ACHN (cell line): ENCODE results near the gene AGAP1.

ENCODE experiments used
- DNase-seq: peaks from one replicate; pipeline ENCODE4 v3.0.0-alpha.2; 2015
- in situ Hi-C: cut with HindIII; loops from 2 replicates; pipeline ENCODE4 v1.10.0; 2017; ENCODE audit warnings: low sequenced_read_pairs, low pct_ligation_motif_present, low pct_unique_long_range_greater_than_20kb

The AGAP1 gene

DNA sequence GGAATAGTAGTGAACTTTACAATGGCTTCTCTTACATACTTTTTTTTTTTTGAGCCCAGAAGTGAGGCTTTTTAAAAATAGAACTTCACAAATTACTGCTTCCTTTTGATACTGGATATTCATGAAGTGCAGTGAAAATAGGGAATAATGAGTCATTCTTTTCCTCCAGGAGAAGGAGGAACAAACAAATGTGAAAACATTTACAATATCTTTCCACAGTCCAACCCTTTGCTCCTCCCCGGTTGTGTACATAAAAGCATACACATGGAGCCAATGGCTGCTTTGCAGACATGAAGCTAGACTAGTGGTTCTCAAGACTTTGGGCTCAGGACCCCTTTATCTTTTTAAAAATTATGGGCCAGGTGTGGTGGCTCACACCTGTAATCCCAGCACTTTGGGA, 407.4 kb downstream of the AGAP1 start:
- in situ Hi-C loops: no loop called here
- no peak for DNase-seq

DNA sequence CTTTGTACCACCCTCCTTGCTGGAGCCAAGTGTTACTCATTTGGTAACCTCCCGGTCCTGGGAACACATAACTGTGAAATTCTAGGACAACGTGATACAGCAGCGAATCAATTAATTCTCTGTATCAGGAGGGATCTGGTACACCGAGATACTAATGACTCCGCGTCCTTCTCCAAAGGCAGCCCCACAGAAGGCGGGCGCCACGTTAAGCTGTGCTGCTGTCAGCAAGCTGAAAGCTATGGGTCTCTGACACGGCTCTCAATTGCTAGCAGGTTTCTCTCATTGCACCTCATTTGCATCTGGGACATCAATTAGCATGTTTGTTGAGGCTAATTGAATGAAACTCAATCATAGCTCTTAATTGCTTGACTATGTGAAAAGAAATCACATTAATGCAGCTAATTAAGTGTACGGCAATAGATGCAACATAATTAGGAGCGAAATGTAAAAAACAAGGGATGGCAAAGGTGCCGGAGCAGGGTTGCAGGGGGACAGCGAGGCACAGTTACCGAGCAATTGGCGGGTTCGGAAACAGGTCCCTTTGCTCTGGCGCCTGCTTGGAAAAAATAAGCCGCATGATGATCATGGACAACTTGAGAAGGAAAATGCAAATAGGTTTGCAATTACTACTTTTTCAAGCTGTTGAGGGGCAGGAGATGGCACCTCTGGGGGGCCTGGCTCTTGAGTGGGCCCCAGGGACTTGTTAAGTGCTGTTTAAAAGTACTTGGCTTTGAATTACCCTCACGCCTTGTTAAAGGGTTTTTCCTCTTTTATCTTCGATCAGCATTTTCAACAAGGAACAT, 410.1 kb downstream of the AGAP1 start:
- in situ Hi-C loops: no loop called here
- no peak for DNase-seq

DNA sequence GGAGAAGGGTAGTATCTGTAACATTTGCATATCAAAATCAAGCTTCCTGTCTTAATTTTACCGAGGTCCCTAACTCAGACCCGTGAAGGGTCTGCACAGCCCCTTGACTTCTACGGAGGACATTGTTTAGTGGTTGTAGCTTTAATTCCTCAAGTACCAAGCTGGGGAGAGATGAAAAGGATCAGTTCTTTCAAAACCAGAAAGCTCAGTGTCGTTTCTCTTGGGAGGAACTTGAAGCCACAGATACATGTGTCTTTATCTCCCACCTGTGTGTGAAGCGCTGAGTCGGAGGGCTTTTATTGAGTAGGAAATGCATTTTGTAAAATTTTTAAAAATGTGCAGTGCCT, 410.7 kb downstream of the AGAP1 start:
- in situ Hi-C loops: no loop called here

DNA sequence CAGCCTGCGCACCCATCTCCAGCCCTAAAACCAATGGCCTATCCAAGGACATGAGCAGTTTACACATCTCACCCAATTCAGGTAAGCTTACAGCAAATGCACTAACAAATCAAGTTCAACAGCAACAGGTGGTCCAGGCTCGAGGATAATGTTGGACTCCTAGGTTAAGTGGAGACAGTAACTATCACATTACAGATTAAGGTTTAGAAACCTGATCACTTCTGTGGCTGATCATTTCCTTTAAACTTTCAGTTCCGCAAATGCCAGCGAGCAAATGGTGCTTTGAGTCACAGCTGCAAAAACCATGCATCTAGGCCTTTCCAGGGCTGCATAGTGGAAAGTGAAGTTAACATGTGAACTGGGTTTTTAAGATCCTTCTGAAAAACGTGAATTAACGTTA, 415.0 kb downstream of the AGAP1 start:
- no peak for DNase-seq
- in situ Hi-C loops: no loop called here

More for the DNA sequence above, 410.7 kb downstream of the AGAP1 start:
- no peak for DNase-seq

DNA sequence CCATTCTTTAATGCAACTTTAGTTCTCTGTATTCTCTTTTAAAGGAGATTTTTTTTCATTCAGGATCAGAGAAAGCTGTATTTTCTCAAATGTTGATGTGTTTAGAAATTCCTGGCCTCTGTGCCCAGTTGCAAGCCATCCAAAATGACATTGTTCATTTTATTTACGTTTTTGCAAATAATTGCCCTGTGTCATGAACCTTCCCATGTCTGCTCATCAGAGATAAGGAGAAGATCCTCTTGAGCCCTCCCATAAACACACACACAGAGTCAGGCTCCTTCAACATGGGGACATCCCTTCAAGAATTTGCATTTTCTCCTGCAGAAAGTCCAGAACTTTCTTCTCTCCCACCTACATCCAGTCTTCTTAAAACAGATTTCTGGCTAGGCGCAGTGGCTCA, 415.5 kb downstream of the AGAP1 start:
- no peak for DNase-seq
- in situ Hi-C loops: no loop called here

DNA sequence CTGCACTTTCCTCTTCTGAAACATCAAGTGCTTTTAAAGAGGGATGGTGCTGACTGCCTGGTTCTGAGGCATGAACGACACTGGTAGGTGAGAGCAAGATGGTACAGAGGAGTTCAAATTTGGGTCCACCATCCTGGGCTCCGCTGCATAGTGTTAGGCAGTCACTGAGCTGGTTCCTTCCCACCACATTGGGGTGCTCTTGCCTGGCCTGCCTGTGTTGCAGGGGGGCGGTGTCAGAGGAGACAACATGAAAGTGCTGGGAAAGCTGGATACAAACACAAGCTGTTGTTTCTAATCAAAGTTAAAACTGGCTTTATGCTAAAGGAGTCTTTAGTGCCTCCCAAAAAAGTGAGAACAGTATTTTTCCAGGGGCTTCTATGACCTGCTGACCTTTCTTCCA, 416.2 kb downstream of the AGAP1 start:
- in situ Hi-C loops: no loop called here
- no peak for DNase-seq

DNA sequence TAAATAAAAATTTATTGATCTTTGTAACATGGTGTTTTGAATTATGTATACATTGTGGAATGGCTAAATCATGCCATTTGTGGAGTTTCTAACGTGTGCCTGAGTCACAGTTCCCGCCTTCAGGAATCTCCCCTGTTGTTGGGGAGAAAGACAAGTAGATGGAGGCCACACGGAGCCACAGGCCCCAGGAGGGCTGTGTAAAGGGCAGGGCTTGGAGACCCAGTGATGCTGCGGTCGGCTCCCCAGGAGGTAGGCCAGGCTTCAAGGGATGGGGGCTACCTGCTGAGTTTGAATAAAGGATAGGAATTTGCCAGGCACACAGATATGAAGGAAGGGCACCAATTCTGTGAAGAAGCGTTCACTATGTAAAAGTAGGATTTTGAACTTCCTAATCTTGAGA, 417.3 kb downstream of the AGAP1 start:
- in situ Hi-C loops: no loop called here
- no peak for DNase-seq

DNA sequence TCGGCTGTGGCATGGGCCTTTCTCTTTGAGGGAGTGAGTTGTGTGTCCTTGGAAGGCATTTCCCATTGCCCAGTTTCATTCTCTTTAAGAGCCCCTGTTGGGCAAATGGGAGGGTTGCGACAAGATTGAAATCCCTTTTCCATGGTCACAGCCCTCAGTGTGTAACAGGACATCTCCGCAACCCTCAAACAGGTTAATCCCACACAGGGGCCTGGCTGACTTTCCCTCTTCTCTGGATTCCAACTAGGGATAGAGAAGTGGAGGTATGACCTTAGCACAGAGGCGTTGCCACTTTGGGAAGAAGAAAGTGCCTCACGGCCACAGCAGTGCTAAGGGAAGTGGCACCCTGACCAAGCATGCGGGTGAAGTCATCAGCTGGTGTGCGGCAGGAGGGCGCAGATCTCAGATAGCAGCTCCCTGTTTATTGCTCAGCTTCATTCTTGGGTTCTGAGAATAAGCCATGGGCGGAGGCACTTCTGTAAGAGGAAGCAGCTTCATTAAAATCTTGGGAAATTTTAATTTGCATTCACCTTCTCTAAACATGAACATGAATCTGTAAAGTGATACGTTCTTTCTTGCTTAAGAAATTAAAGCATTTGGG, 417.9 kb downstream of the AGAP1 start:
- in situ Hi-C loops: no loop called here
- no peak for DNase-seq

DNA sequence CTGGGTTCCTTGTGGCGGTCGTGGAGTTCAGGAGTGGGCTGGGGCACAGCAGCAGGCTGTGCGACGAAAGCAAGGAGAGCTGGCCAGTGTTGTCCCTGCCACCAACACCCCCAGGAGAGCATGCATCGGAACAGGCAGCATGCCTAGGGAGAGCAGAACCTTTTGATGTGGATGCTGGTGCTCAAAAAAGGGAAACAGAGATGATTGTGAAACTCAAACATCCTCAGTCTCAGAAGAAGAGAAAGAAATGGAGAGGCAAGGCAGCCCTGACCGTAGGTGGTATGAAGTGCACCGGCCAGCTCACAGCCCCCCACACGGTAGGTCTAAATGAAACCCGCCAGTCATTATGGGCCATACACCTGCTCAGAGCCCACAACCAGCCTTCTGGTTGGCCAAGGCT, 420.9 kb downstream of the AGAP1 start:
- in situ Hi-C loops: no loop called here
- no peak for DNase-seq

DNA sequence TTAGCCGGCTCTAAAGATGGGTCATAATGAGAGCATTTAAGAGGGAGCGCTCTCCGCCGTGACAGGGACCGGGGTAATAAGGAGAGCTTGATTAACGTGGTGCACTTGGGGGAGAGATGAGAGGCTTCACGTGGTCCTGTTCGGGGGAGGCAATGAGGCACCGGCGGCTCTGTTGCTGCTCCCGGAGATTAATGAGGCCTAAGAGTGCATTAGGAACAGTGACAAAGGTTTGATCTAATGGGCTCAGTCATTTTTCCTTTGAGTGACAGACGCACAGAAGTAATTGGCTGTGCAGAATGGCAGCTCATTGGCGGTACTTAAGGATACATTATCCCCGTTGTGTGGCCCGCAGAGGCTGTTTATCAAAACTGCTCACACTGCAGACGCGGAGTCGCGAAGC, 423.7 kb downstream of the AGAP1 start:
- no peak for DNase-seq
- in situ Hi-C loops: no loop called here

DNA sequence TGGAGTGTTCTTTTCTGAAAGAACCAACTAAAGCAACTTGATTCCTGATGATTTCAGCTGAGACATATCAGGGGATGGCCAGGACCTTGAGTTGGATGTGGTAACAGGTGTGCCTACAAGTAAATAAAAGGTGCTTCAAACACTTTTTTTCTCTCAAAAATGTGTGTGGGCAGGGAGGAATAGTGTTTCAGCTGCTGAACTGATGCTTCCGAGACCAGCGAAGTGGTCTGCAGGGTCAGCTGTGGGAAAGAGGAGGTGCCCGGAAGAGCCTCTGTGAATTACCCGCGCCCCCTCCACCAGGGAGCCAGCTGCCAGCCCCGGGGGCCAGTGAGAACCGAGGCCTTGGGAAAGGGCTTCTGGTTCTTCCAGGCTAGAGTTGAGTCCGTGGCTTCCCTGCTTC, 425.0 kb downstream of the AGAP1 start:
- in situ Hi-C loops: no loop called here
- no peak for DNase-seq

DNA sequence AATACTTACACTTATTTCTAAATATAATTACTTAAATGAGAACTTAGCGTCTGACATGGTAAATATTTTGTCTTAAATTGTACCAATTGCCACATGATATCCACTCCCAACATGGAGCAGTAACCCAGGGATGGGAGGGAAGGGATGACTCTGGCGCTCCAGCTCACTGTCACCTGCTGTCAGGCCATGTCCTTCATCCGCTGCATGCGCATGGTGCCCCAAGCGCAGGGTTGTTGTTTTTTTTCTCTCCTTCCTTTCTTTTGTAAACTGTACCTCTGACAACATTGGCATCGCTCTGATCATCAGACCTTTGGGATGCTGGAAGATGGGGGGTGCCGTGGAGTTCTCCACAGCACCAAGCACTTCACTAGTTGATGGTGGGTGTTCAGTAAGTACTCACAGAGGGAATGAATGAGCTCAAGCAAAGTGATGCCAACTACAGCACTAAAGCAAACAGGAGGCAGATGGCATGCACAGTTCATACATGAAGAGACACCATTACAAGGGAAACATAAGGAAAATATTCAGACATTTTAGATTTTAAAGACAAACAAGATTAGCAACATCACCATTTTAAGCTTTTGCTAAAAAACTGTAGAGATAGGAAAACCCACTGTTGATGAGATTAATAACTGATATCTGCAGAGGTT, 426.5 kb downstream of the AGAP1 start:
- in situ Hi-C loops: no loop called here
- DNase-seq: no peak

DNA sequence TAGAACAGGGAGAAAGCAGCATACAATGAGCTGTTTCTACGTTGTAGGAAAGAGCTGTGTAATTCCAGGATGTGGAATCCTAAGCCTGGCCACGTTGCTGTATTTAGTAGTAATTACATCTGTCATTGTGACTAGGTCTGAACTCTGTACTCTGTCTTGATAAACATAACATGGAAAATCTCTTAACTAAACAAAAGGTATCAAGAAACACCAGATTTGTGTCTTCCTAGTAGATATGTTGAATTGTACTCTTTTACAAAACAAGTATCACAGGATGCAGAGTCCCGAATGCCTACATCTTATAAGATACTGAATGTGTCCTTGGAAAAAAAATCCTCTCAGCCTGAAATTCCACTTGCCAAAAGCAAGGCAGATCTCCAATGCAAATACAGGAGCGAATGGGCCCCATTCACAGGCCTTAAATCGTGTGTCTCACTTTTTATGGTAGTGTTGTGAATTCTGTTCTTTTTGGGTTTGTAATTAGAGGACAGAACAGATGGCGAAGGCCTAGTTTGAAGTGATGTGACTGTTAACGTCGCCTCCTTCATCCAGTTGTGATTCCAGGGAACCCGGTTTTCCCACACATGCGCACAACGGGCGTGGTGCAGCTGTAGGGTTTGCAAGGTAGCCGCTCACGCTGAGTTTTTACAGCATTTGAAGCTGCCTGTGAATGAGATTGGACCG, 427.8 kb downstream of the AGAP1 start:
- no peak for DNase-seq
- in situ Hi-C loops: no loop called here

DNA sequence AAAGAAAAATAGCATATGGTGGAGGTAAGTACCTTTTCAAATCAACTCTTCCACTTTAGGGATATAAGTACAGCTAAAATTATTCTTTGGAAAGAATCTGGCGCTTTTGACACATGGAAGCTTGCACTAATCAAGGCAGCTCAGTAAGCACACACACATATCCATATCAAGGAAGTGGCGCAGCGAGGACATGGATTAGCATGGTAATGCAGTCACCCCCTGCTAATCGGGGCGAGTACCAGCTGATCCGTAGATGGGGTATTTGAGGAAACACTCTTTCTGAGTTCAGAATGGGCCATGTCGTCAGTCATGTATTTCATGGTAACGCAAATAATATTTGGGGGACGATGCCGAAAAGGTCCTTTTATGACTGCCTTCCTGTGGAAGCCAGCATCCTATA, 429.0 kb downstream of the AGAP1 start:
- in situ Hi-C loops: no loop called here
- DNase-seq: no peak

DNA sequence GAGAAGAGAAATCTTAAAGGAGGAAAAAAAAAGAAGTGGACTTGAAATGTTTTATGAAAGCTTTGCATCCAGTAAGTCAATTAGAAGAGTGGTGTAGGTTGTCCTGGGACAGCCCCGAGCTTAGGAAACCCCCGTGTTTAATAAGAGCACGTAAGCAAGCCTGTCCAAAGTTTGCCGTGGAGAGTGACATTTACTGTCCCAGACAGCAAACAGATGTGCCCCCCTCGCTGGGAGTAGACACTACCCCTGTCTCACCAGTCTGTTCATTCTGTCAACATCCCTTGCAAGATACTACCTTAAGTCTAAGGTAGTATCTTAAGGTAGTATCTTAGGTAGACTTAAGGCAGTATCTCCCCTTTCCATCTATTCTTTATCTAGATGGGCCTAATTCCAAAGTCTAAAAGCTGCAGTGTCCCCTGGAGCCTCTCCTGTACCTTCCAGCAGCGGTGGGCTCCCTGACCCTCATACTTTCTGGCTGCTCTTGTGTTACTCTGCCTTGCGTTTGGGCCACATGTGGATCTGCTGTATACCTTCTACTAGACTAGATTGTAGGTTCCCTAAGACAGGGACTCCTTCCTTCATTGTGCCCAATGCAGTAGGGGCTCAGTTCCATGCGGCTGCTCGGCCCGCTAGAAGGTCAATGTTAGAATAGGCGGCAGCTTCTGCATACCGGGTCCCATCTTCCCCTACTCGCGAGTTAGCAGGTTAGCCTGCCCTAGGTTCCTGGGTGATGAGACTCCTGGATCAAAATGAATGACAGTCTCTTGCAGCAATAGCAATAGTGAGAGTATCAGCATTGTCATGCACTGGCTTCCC, 430.2 kb downstream of the AGAP1 start:
- in situ Hi-C loops: no loop called here
- DNase-seq: no peak

DNA sequence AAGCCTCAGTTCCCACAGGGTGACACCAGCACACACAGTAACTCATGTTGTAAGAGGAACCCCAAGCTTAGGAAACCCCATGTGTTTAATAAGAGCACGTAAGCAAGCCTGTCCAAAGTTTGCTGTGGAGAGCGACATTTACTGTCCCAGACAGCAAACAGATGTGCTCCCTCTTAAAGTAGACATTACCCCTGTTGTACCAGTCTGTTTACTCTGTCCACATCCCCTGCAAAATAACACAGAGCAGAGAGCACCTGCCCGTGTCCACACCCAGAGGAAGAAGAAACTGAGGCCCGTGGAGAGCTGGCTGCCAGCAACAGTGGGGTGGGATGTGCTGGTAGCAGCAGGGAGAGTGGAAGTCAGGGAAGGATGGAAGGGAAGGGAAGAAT, 430.8 kb downstream of the AGAP1 start:
- in situ Hi-C loops: no loop called here
- no peak for DNase-seq

DNA sequence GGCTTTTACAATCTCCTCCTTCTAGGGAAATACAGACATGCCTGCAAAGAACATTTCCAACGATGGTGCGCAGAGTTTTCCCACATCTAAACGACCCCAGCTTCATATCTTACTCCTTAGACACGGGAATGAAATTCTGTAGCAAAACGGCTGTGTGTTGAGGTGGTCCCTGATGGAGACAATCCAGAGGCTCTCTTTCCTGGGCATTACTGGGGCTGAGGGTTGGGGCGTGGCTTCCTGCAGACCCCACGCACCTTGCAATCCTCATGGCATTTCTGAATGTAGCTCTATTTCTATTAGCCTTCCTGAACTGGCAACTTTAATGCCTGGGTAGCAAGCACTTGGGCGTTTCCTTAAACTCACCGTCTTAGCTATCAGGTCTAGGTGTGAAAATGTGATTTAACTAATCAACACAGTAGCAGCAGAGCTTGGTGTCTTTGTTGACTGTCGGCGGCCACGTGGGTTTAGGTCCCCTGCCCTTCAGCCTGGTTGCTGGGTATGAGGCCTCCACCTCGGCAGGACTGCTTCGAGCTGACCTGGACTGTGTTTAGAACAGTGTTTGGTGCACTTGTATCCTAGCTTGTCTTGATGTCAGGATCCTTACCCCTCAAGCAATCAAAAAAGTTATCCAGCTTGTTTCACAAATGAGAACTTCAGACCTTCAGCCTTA, 431.5 kb downstream of the AGAP1 start:
- DNase-seq: no peak
- in situ Hi-C loops: no loop called here

DNA sequence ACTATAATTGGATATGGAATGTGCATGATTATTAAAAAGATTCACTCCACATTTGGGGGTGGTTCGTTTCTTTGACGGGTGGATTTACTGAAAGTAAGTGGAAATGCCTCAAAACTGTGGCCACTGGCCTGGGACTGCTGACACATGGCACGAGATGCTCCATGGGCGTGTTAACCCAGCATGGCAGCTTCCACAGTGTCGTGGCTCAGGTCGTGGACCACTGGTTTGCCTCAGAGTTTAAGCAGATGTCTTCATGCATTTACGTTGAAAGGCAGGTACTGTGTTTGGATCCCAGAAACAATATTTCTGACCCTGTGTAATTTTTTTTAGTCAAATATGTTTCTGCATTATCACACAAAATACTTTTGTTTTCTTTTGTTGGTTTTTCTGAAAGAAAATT, 432.4 kb downstream of the AGAP1 start:
- in situ Hi-C loops: no loop called here
- no peak for DNase-seq
